Activated gamma-delta T cell treated with anti-CD3 and anti-CD28 coated beads, Interleukin-2, amount 50 U/mL, for 16 hours (primary cell): Measurements from ENCODE around the gene CEP76.

Experiments
- DNase-seq: peaks from one replicate; pipeline ENCODE4 v3.0.0-alpha.2; 2020; ENCODE audit warnings: low read depth

The CEP76 gene, protein sequence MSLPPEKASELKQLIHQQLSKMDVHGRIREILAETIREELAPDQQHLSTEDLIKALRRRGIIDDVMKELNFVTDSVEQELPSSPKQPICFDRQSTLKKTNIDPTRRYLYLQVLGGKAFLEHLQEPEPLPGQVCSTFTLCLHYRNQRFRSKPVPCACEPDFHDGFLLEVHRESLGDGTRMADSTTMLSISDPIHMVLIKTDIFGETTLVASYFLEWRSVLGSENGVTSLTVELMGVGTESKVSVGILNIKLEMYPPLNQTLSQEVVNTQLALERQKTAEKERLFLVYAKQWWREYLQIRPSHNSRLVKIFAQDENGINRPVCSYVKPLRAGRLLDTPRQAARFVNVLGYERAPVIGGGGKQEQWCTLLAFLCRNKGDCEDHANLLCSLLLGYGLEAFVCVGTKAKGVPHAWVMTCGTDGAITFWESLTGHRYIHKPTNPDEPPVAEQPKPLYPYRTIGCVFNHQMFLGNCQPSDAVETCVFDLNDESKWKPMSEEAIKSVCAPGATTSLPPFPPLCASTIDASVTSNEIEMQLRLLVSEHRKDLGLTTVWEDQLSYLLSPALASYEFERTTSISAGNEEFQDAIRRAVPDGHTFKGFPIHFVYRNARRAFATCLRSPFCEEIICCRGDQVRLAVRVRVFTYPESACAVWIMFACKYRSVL

GRCh38 chr18:12702221-12703095 is at the start of gene CEP76, which contains the start of gene PSMG2:
Gene CEP76, minus strand, starts transcription at chr18:12702723. Its CDS starts 175 bp downstream, at chr18:12702548.
Gene PSMG2, plus strand, starts transcription at chr18:12703042. Its CDS starts 66 bp downstream, at chr18:12703108.
- DNase-seq = peak; percentile 75

GRCh38 chr18:12751891-12752290 is 49.4 kb upstream of the CEP76 start:
- DNase-seq = no peak

- DNase-seq = no peak
Measured at GRCh38 chr18:12751503-12751884, 49.0 kb upstream of the CEP76 start.

- DNase-seq = no peak
Measured at GRCh38 chr18:12750715-12751502, 48.4 kb upstream of the CEP76 start.

- DNase-seq = no peak
Measured at GRCh38 chr18:12750076-12750714, 47.7 kb upstream of the CEP76 start.

GRCh38 chr18:12749121-12749520 is 46.6 kb upstream of the CEP76 start:
- no peak for DNase-seq

DNA sequence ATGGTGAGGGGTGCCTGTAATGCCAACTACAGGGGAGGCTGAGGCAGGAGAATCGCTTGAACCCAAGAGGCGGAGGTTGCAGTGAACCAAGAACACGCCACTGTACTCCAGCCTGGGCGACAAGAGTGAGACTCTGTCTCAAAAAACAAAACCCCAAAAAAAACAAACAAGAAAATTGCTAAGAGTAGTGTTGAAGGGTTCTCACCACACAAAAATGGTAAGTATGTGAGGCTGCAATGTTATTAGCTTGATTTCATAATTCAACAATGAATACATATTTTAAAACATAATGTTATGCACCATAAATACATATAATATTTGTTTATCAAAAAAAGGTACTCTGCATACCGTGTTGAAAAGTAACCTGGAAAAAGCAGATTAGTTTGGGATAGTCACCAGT is 46.1 kb upstream of the CEP76 start:
- DNase-seq = no peak

DNA sequence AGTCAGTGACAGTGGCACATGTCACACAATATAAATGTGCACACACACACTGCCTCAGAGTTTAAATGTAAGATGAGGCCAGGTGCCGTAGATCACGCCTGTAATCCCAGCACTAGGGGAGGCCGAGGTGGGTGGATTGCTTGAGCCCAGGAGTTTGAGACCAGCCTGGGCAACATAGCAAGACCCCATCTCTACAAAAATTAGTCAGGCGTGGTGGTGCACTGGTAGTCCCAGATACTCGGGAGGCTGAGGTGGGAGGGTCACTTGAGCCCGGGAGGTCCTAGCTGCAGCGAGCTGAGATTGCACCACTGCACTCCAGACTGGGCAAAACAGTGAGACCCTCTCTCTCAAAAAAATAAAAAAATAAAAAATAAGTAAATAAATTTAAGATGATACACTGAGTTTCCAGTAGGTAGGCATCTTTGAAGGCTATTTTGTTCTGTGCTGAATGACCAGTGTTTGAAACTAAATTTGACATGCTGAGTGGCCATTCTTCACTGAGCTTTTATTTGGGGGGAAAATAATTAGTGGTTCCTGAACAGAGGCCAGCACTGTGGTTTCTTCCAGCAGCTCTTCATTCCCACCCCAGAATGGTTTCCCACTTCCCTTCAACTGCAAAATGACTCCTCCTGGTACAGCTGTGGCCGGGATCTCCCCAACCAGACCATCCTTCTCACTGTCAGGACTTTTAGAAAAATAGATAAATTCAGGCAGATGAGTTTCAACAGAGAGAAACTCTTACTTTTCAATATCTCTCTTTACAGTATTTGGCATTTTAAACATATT is 45.2 kb upstream of the CEP76 start:
- DNase-seq = no peak

DNA sequence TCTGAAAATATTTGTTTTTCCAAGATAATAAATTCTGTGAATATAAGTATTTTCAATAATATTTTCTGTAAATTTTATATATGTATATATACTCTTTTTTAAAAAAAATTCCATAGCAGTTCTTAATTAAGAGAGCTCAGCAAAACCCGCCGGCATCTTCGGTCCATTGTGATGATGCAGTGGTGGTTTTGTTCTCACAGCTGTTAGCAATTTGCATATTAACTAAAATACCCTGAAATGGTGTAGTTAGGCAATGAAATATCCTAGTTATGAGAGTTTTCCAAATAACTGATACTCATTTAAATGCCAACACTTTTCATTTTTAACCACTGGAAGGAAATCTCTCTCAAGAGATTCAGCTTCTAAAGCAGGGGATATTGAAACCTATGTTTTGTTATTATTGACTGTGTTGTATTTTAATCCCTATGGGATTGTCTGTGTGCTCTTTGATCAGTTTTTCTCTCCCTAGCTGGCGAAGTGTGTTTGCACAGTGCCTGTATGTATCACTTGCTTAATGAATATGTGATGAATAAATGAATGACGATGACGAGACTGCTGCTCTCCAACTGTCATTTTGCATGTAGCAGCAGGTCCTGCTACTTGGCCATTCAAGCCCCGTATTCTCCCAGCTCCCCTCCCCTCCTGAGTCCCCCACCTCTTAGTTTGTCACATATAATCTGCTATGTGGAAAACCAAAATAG is 42.7 kb upstream of the CEP76 start:
- no peak for DNase-seq

DNA sequence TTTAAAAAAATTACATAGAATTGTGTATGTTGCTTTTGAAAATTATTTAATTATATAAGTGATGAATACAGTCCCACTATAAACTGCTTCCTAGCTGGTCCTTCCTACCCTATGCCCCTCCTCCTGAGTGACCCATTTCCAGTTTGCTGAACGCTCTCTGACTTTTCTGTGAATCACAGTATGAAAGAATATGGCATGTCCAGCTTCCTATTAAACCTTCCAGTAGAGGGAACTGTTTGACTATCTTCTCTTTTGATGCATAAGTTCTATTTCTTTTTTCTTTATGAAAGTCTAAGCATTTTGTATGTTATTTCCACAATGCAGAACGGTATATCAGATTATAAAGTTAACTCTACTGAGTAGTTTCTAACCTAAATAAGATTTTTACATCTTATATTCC is 41.6 kb upstream of the CEP76 start:
- DNase-seq = no peak

GRCh38 chr18:12742453-12742852 is 39.9 kb upstream of the CEP76 start:
- DNase-seq = no peak

GRCh38 chr18:12741351-12741750 is 38.8 kb upstream of the CEP76 start:
- no peak for DNase-seq

DNA sequence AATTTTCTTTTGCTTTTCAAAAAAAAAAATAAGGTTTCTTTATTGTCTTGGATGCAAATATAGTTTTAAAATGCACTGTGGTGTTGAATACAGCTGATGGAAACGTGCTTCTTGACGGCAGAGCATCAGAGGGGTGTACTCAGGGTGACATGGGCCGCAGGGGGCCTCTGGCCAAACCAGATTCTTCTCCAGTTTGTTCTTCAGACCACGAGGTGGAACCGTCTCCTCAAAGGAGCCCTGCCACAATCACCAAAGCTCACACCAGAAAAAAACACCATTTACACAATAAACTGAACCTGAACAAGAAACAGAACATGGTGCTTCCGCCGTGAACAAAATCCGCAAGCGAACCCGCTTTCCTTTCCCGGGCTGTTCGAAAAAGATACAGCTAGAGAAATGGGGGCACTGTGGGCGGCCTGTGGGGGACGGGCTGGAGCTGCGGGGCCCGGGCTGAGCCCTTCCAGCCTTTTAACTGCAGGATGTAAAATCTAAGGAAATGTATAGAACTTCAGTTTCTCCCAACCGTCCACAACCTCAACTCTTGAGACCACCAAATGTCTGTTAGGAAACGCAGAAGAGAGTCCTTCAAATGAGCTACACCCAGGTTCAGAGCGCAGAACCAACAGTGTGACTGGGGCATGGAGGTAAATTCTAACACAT is 34.9 kb upstream of the CEP76 start:
- no peak for DNase-seq

DNA sequence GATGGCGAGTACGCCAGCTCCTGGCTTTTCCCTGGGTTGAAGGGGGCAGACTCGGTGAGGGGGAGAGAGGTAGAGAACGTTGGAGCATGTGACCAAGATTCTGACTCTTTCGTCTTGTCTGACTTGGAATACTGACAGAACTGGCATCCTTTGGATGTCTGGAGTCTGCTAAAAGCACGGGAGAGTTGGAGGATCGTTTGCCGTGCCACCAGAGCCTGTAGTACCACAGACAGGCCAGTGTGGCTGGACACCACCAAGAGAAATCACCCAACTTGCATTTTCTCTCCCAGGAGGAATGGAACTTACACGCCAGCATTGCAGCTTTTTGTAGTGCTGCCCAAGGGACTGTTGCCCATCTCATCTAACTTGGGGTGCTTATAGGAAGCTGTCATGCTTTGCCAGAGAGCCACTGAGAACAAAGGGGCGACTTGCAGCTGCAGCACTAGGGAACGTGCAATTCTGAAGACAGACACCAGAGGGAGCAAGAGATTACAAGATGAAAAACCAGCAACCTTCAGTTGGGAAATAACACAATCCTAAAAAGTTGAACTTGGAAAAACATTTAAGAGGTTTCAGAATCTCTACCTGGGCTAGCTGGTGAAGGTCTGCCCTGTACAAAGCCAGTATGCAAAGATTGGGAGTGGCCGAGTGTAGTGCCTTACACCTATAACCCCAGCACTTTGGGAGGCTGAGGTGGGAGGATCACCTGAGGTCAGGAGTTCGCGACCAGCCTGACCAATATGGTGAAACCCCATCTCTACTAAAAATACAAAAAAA is 24.4 kb upstream of the CEP76 start:
- peak; percentile 31 for DNase-seq

- no peak for DNase-seq
Measured at GRCh38 chr18:12726331-12726730, 23.8 kb upstream of the CEP76 start.

GRCh38 chr18:12722731-12723130 is 20.2 kb upstream of the CEP76 start:
- no peak for DNase-seq

DNA sequence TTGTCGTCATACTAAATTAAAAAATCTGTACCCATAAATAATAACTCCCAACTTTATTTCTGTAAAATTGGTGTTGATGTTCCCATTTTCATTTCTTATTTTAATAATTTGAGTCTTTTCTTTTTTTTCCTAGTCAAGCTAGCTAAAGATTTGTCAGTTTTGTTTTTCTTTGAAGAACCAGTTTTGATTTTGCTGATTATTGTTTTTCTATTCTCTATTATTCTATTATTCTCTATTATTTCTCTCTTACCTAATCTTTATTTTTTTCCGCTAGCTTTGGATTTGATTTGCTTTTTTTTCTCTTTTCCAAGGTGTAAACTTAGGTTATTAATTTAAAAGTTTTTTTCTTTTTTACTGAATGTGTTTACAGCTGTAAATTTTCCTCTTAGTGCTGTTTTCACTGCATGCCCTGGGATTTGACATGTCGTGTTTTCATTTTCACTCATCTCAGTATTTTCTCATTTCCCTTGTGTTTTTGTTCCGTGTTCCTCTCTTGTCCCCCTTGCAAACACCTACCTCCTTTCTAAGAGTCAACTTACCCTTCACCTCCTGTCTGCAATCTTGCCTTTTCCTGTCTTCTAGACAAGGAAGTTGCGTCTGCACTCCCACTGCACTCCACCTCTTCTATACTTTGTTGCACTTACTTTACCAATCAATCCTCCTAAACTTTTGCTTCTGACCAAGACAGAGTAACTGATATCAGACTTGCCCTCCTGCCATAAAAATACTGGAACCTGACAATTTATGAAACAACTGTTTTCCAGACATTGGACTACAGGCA is 19.2 kb upstream of the CEP76 start:
- DNase-seq = no peak

DNA sequence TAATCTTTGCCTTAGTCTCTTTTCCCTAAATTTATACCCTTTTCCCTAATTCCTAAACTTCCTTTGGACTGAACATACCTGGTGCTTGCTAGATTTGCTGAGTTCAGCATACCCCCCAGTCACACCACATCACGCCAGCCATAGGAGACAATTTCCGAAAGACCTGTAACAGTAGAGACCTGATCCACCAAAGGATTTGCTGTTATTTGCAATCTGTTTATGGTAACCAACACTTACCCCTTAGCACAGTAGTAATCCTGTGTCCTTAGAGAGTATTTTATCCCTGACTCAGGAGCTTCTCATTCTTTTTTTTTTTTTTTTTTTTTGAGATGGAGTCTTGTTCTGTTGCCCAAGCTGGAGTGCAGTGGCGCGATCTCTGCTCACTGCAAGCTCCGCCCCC is 8.9 kb upstream of the CEP76 start:
- DNase-seq = no peak
